DND-41 (cell line): Measurements from ENCODE around the gene FMO2.
"Not testable (repeated sequence)": the region's sequence is repeated elsewhere in the genome, so short reads cannot be mapped to it uniquely, and the experiment has no call there.

Experiments
- ATAC-seq: fragments of 200-7000 bp; cut with Tn5 transposase; 3 replicates; pipeline ENCODE4 v1.9.1; 2021; ENCODE audit warnings: low read depth; ENCODE audit not compliant: insufficient read depth
- DNase-seq: peaks from one replicate; pipeline ENCODE4 v3.0.0-alpha.2; 2020
- H2AFZ ChIP-seq: 2 replicates; pipeline ENCODE4 v1.6.0; 2012; ENCODE audit warnings: low read depth, low read length
- H3K27ac ChIP-seq: 2 replicates; pipeline ENCODE4 v1.5.1; 2012; ENCODE audit warnings: low read length, inconsistent platforms
- H3K27me3 ChIP-seq: fragments of 200-600 bp; sonication (generic); 2 replicates; pipeline ENCODE4 v1.6.0; 2012; ENCODE audit warnings: low read length, mild to moderate bottlenecking, inconsistent platforms; ENCODE audit not compliant: insufficient read depth, poor library complexity
- H3K36me3 ChIP-seq: 2 replicates; pipeline ENCODE4 v1.5.1; 2012; ENCODE audit warnings: low read length, inconsistent platforms; ENCODE audit not compliant: insufficient read depth
- H3K4me1 ChIP-seq: 2 replicates; pipeline ENCODE4 v1.5.1; 2012; ENCODE audit warnings: mild to moderate bottlenecking, low read length; ENCODE audit not compliant: insufficient read depth
- H3K4me2 ChIP-seq: 2 replicates; pipeline ENCODE4 v1.6.0; 2012; ENCODE audit warnings: mild to moderate bottlenecking, moderate library complexity, low read length, inconsistent platforms; ENCODE audit not compliant: insufficient read depth
- H3K4me3 ChIP-seq, 2 experiments: fragments of 200-600 bp in 1 of 2; shearing (Covaris generic) in 1 of 2; 2 replicates each; pipeline ENCODE4 v1.5.1; 2012 to 2016; ENCODE audit warnings: inconsistent platforms in 2 of 2, low read length in 2 of 2, mild to moderate bottlenecking in 2 of 2, low read depth in 1 of 2, moderate library complexity in 1 of 2
- H3K79me2 ChIP-seq: 2 replicates; pipeline ENCODE4 v1.6.0; 2012; ENCODE audit warnings: low read length, inconsistent platforms; ENCODE audit not compliant: insufficient read depth
- H3K9ac ChIP-seq: 2 replicates; pipeline ENCODE4 v1.6.0; 2012; ENCODE audit warnings: low read depth, mild to moderate bottlenecking, inconsistent platforms, low read length, moderate library complexity
- H3K9me3 ChIP-seq: 2 replicates; pipeline ENCODE4 v1.5.1; 2012; ENCODE audit warnings: low read length, moderate library complexity, mild to moderate bottlenecking, inconsistent platforms; ENCODE audit not compliant: insufficient read depth, severe bottlenecking
- H4K20me1 ChIP-seq: 2 replicates; pipeline ENCODE4 v1.6.0; 2012; ENCODE audit warnings: low read length; ENCODE audit not compliant: insufficient read depth
- CTCF ChIP-seq: IDR thresholded peaks from 2 replicates; pipeline ENCODE4 v1.5.1; 2012; ENCODE audit warnings: borderline replicate concordance, low read length, moderate library complexity, mild to moderate bottlenecking; ENCODE audit not compliant: poor library complexity, severe bottlenecking; ENCODE audit errors: extremely low read depth
- EZH2 ChIP-seq: IDR thresholded peaks from 3 replicates; pipeline ENCODE4 v1.6.1; 2012; ENCODE audit warnings: borderline replicate concordance, low read depth, mild to moderate bottlenecking, moderate library complexity, low read length, inconsistent platforms; ENCODE audit not compliant: severe bottlenecking

The FMO2 gene

DNA sequence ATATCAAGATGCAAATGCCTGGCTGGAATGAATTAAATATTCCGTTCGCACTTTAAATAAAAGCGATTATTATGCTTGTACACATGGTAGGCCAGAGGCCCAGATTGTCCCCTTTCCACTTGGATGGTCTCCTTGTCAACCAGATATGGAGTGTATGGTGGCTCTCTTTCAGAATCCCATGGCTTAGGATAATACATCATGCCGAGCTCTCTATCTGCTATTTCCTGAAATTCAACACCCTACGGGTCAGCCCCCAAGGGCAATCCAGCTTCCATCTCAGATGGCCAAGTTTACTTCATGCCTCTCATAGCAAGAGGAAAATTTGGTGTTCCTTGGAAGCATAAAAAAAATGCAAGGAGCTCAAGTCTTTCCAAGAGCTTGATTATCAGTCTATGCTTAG lies 37.8 kb downstream of the FMO2 start:
- H3K9ac ChIP-seq: no peak overlapping the region
- no peak overlapping the region for H3K4me2 ChIP-seq

DNA sequence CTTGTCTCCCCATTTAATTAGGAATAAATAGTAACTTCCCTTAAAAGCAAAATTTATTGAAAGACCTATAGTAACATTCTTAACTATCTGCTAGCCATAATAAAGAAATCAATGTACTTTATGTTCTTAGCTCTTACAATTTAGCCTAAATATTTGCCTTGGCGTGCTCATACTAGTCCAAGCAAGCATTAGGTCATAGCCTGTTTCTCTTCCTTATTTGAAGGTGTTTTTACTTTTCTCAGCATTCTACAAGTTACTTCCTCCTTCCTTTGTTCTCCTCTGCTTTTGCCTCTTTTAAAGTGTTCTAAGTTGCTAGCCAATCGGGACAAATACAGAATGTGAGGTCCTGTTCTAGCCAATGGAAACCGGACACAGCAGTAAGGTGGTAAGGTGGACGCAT lies 39.2 kb downstream of the FMO2 start:
- H3K9me3 ChIP-seq, H3K27me3 ChIP-seq, H3K4me2 ChIP-seq, H4K20me1 ChIP-seq, DNase-seq, ATAC-seq, H3K4me1 ChIP-seq, H3K79me2 ChIP-seq, H3K4me3 ChIP-seq, H2AFZ ChIP-seq, H3K27ac ChIP-seq, H3K9ac ChIP-seq, H3K36me3 ChIP-seq: not testable (repeated sequence)

More for the DNA sequence above, 37.8 kb downstream of the FMO2 start:
- Histone ChIP-seq H3K4me1 (no peaks in the 10 kb centered on the region), H3K27ac (no peak overlapping the region), H4K20me1 (no peaks in the 10 kb centered on the region), H3K4me3 (no peak overlapping the region), H3K9me3 (no peaks in the 10 kb centered on the region), H2AFZ (no peak overlapping the region), H3K36me3 (no peaks in the 10 kb centered on the region), H3K27me3 (no peaks in the 10 kb centered on the region), H3K79me2 (no peaks in the 10 kb centered on the region)
- ATAC-seq (no peak), DNase-seq (no peak)
- TF ChIP-seq CTCF (no peak), EZH2 (no peak)

GRCh38 chr1:171226747-171227370 lies 41.8 kb downstream of the FMO2 start:
- Histone ChIP-seq H3K4me1 (no peaks in the 10 kb centered on the region), H3K27ac (no peak overlapping the region), H3K27me3 (no peaks in the 10 kb centered on the region), H3K4me3 (no peak overlapping the region), H2AFZ (no peak overlapping the region), H3K36me3 (no peaks in the 10 kb centered on the region), H4K20me1 (no peaks in the 10 kb centered on the region), H3K9ac (no peak overlapping the region), H3K79me2 (no peaks in the 10 kb centered on the region), H3K4me2 (no peak overlapping the region), H3K9me3 (no peaks in the 10 kb centered on the region)
- TF ChIP-seq CTCF: peak; percentile 73
- TF ChIP-seq EZH2: no peak
- peak; percentile 45 for DNase-seq
- peak; percentile 82 for ATAC-seq

GRCh38 chr1:171231326-171231725 lies 46.2 kb downstream of the FMO2 start:
- TF ChIP-seq CTCF (no peak), EZH2 (no peak)
- Histone ChIP-seq H3K27me3 (no peaks in the 10 kb centered on the region), H3K27ac (no peak overlapping the region), H3K9me3 (no peaks in the 10 kb centered on the region), H4K20me1 (no peaks in the 10 kb centered on the region), H3K4me1 (no peaks in the 10 kb centered on the region), H3K79me2 (no peaks in the 10 kb centered on the region), H3K9ac (no peak overlapping the region), H3K36me3 (no peaks in the 10 kb centered on the region), H3K4me2 (no peak overlapping the region), H3K4me3 (no peak overlapping the region), H2AFZ (no peak overlapping the region)
- no peak for ATAC-seq
- DNase-seq: no peak
